ENCODE measurements around the gene ITGA6.
A peak's percentile ranks its signal among the peaks of the same experiment; 100 is the strongest.

The ITGA6 gene

GRCh38 chr2:172427256-172427989 is at the start of gene ITGA6:
TSS of gene ITGA6 (plus strand) at chr2:172427586.
- peak; percentile 88 for DNase-seq

- no peak for DNase-seq
Measured at GRCh38 chr2:172380436-172381274, 46.7 kb upstream of the ITGA6 start.

GRCh38 chr2:172381275-172382027 is 45.9 kb upstream of the ITGA6 start:
- DNase-seq, result no peak

GRCh38 chr2:172387361-172387760 is 40.0 kb upstream of the ITGA6 start:
- DNase-seq, result no peak

GRCh38 chr2:172389685-172390339 is 37.6 kb upstream of the ITGA6 start:
- DNase-seq, result no peak

- no peak for DNase-seq
Measured at GRCh38 chr2:172394002-172394401, 33.4 kb upstream of the ITGA6 start.

- no peak for DNase-seq
Measured at GRCh38 chr2:172395503-172395902, 31.9 kb upstream of the ITGA6 start.

- peak; percentile 88 for DNase-seq
Measured at GRCh38 chr2:172397148-172397834, 30.1 kb upstream of the ITGA6 start.

- peak; percentile 58 for DNase-seq
Measured at GRCh38 chr2:172398440-172398839, 28.9 kb upstream of the ITGA6 start.

GRCh38 chr2:172399765-172400164 is 27.6 kb upstream of the ITGA6 start:
- DNase-seq, result no peak

- no peak for DNase-seq
Measured at GRCh38 chr2:172402198-172402597, 25.2 kb upstream of the ITGA6 start.

GRCh38 chr2:172403402-172403801 is 24.0 kb upstream of the ITGA6 start:
- DNase-seq, result no peak

- DNase-seq, result peak; percentile 20
Measured at GRCh38 chr2:172403881-172404468, 23.4 kb upstream of the ITGA6 start.

- DNase-seq, result no peak
Measured at GRCh38 chr2:172404824-172405223, 22.6 kb upstream of the ITGA6 start.

GRCh38 chr2:172405673-172406072 is 21.7 kb upstream of the ITGA6 start:
- no peak for DNase-seq

GRCh38 chr2:172408143-172408766 is 19.1 kb upstream of the ITGA6 start:
- DNase-seq, result peak; percentile 97

- peak; percentile 13 for DNase-seq
Measured at GRCh38 chr2:172409042-172409441, 18.3 kb upstream of the ITGA6 start.

GRCh38 chr2:172412984-172413492 is 14.3 kb upstream of the ITGA6 start:
- peak; percentile 8 for DNase-seq

GRCh38 chr2:172415157-172415864 is 12.1 kb upstream of the ITGA6 start:
- no peak for DNase-seq

GRCh38 chr2:172415865-172416183 is 11.6 kb upstream of the ITGA6 start:
- peak; percentile 50 for DNase-seq
